Left ventricle myocardium inferior (tissue), 1 donor: ENCODE results near the gene MTR. TPM values are rescaled to one million over a fixed set of nuclear protein-coding genes. Genes with fewer than 3 reads are reported as not detected.

Experiments
- DNase-seq: peaks from one replicate; pipeline ENCODE4 v3.0.0-alpha.2; 2020
- H3K27ac ChIP-seq: fragments of 200-600 bp; replicated peaks from 2 replicates; pipeline ENCODE4 v1.8.0; 2021
- H3K27me3 ChIP-seq: fragments of 200-600 bp; 2 replicates; pipeline ENCODE4 v1.8.0; 2021; ENCODE audit warnings: low read depth
- H3K36me3 ChIP-seq: fragments of 200-600 bp; 2 replicates; pipeline ENCODE4 v1.8.0; 2021
- H3K4me1 ChIP-seq: fragments of 200-600 bp; 2 replicates; pipeline ENCODE4 v1.8.0; 2021
- H3K4me3 ChIP-seq: fragments of 200-600 bp; 2 replicates; pipeline ENCODE4 v1.8.0; 2021; ENCODE audit warnings: mild to moderate bottlenecking, moderate library complexity
- H3K9me3 ChIP-seq: fragments of 200-600 bp; replicated peaks from 2 replicates; pipeline ENCODE4 v1.8.0; 2021
- CTCF ChIP-seq: fragments of 200-600 bp; IDR thresholded peaks from 2 replicates; pipeline ENCODE4 v1.8.0; 2021; ENCODE audit warnings: antibody characterized with exemption, mild to moderate bottlenecking, borderline replicate concordance
- intact Hi-C: fragments of 100-400 bp; cut with micrococcal nuclease; formaldehyde crosslinking; loops from one replicate; pipeline ENCODE4 v1.11.0; 2022
- total RNA-seq: library from RNA; stranded (reverse); fragmentation: NEBNext Ultra II Directional; extraction: Animal tissue kit (Norgen Biotek cat#: 25700); gene quantifications from one replicate; pipeline ENCODE4 v1.2.1, GENCODE V29; 2021
- donor health status: DM: no; HTN: yes; CAD: no; lungs with severe emphysema.

The MTR gene
- total RNA-seq, 1 donor from 2014 or later: 47.6 TPM

GRCh38 chr1:236868625-236869467 lies 73.8 kb downstream of the MTR start:
- no peak for DNase-seq
- peaks cover 46% of the 10 kb centered on the region for H3K4me1 ChIP-seq
- no peaks in the 10 kb centered on the region for H3K27me3 ChIP-seq
- no peak overlapping the region for H3K4me3 ChIP-seq
- peak; percentile 91 for TF ChIP-seq CTCF
- peaks cover 50% of the 10 kb centered on the region for H3K36me3 ChIP-seq
- H3K27ac ChIP-seq: no peak overlapping the region
- intact Hi-C loops: no loop called here
- H3K9me3 ChIP-seq: no peaks in the 10 kb centered on the region

GRCh38 chr1:236869911-236870310 lies 74.8 kb downstream of the MTR start:
- Histone ChIP-seq H3K4me1 (peaks cover 36% of the 10 kb centered on the region), H3K36me3 (peaks cover 49% of the 10 kb centered on the region), H3K4me3 (no peak overlapping the region), H3K27me3 (no peaks in the 10 kb centered on the region), H3K9me3 (no peaks in the 10 kb centered on the region), H3K27ac (no peak overlapping the region)
- intact Hi-C loops: no loop called here
- TF ChIP-seq CTCF: no peak
- DNase-seq: no peak

DNA sequence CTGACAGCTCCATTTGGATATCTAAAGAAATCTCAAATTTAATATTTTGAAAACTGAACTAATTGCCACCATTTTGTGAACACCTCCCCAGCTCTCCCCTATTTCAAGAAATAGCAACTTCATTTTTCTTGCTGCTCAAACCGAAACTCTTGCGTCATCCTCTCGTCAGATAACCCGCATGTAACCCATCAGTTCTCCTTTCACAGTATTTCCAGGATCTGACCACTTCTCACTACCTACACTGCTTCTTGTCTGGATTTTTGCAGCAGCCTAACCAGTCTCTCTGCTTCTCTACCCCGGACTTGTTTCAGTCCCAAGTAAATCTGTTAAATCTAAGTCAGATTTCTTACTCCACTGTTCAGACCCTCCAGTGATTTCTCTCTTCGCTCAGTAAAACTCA lies 75.6 kb downstream of the MTR start:
- DNase-seq: no peak

GRCh38 chr1:236872075-236872666 lies 77.1 kb downstream of the MTR start:
- DNase-seq: no peak
- Histone ChIP-seq H3K9me3 (no peaks in the 10 kb centered on the region), H3K4me3 (no peak overlapping the region), H3K27ac (peak overlapping the region; percentile 38), H3K27me3 (no peaks in the 10 kb centered on the region), H3K4me1 (peaks cover 18% of the 10 kb centered on the region), H3K36me3 (peaks cover 59% of the 10 kb centered on the region)
- intact Hi-C loops: no loop called here
- TF ChIP-seq CTCF: no peak

More for the DNA sequence above, 75.6 kb downstream of the MTR start:
- Histone ChIP-seq H3K4me1 (peaks cover 28% of the 10 kb centered on the region), H3K36me3 (peaks cover 54% of the 10 kb centered on the region), H3K9me3 (no peaks in the 10 kb centered on the region), H3K27ac (no peak overlapping the region), H3K27me3 (no peaks in the 10 kb centered on the region), H3K4me3 (no peak overlapping the region)
- intact Hi-C loops: no loop called here
- no peak for TF ChIP-seq CTCF

GRCh38 chr1:236875975-236876374 lies 80.9 kb downstream of the MTR start:
- Histone ChIP-seq H3K27ac (no peak overlapping the region), H3K4me1 (peaks cover 31% of the 10 kb centered on the region), H3K4me3 (no peak overlapping the region), H3K9me3 (no peaks in the 10 kb centered on the region), H3K27me3 (no peaks in the 10 kb centered on the region), H3K36me3 (peaks cover 43% of the 10 kb centered on the region)
- intact Hi-C loops: no loop called here
- TF ChIP-seq CTCF: no peak
- DNase-seq: no peak
